HepG2 (cell line): Measurements from ENCODE around the gene CHST12. TPM values are rescaled to one million over a fixed set of nuclear protein-coding genes. Genes with fewer than 3 reads are reported as not detected.

Experiments used
- ATAC-seq: fragments of 200-7000 bp; cut with Tn5 transposase; 3 replicates; pipeline ENCODE4 v1.9.1; 2020; ENCODE audit warnings: mild to moderate bottlenecking, moderate library complexity
- BruUV-seq: library from RNA; stranded (reverse); fragments of 400-500 nt; replicated peaks from 2 replicates; lab custom pipeline; 2021; lab: Mats Ljungman, UMichigan
- CTCF ChIA-PET: fragments of 300-600 bp; formaldehyde crosslinking; extraction: SDS; loops from one replicate; lab custom pipeline; 2021; ENCODE audit warnings: low total read pairs, inconsistent platforms, low intra/inter-chr PET ratio; lab: Yijun Ruan, JAX
- POLR2A ChIA-PET: fragments of 350-600 bp; sonication (Branson Sonifier 250); formaldehyde crosslinking; loops from one replicate; lab custom pipeline; 2020; ENCODE audit warnings: antibody characterized with exemption, inconsistent platforms; lab: Yijun Ruan, JAX
- DNase-seq: peaks from one replicate; pipeline ENCODE4 v3.0.0-alpha.2; 2015; ENCODE audit warnings: low spot score
- FAIRE-seq: peaks from 3 replicates; lab custom pipeline; 2011; peaks lifted over from hg19 to GRCh38; lab: Jason Lieb, UNC
- H2AFZ ChIP-seq: one replicate; pipeline ENCODE4 v1.6.1; 2011; ENCODE audit warnings: low read length, inconsistent platforms
- H3K27ac ChIP-seq: fragments of 300-600 bp; 3 replicates; pipeline ENCODE4 v1.8.0; 2011; ENCODE audit warnings: mixed run types, mild to moderate bottlenecking, mixed read lengths, low read length, inconsistent platforms; ENCODE audit not compliant: insufficient read depth; ENCODE audit errors: extremely low read length
- H3K27me3 ChIP-seq, 2 experiments: fragments of 200-600 bp in 1 of 2; 2 replicates in 1 of 2; 3 replicates in 1 of 2; pipeline versions ENCODE4 v1.6.0 to v1.8.0; 2011; ENCODE audit warnings: low read length in 2 of 2, mild to moderate bottlenecking in 2 of 2, moderate library complexity in 2 of 2, inconsistent platforms in 1 of 2; ENCODE audit not compliant: insufficient read depth in 2 of 2, control insufficient read depth in 1 of 2
- H3K36me3 ChIP-seq, 2 experiments: fragments of 200-600 bp in 1 of 2; replicated peaks in 1 of 2; 2 replicates in 1 of 2; 3 replicates in 1 of 2; pipeline versions ENCODE4 v1.5.1 to v1.8.0; 2011; ENCODE audit warnings: low read length in 2 of 2, inconsistent platforms in 1 of 2; ENCODE audit not compliant: insufficient read depth in 2 of 2, control insufficient read depth in 1 of 2
- H3K4me1 ChIP-seq: 2 replicates; pipeline ENCODE4 v1.5.1; 2012; ENCODE audit warnings: low read length, inconsistent platforms; ENCODE audit not compliant: insufficient read depth
- H3K4me2 ChIP-seq: 2 replicates; pipeline ENCODE4 v1.6.0; 2011; ENCODE audit warnings: low read depth, low read length, inconsistent platforms
- H3K4me3 ChIP-seq, 3 experiments: fragments of 200-600 bp in 1 of 3; sonication (generic), shearing (Covaris generic) in 1 of 3; replicated peaks in 1 of 3; 2 replicates each; pipeline ENCODE4 v1.5.1; 2011 to 2016; ENCODE audit warnings: low read length in 3 of 3, inconsistent platforms in 2 of 3, low read depth in 2 of 3, mild to moderate bottlenecking in 2 of 3, control low read depth in 1 of 3, mixed read lengths in 1 of 3; ENCODE audit not compliant: insufficient read depth in 1 of 3
- H3K79me2 ChIP-seq: one replicate; pipeline ENCODE4 v1.6.1; 2011; ENCODE audit warnings: low read length, inconsistent platforms; ENCODE audit not compliant: insufficient read depth
- H3K9ac ChIP-seq: 2 replicates; pipeline ENCODE4 v1.6.0; 2011; ENCODE audit warnings: mild to moderate bottlenecking, low read depth, low read length, inconsistent platforms; ENCODE audit not compliant: insufficient read depth
- H3K9me3 ChIP-seq: 2 replicates; pipeline ENCODE4 v1.5.1; 2012; ENCODE audit warnings: mild to moderate bottlenecking, low read length
- H4K20me1 ChIP-seq: 2 replicates; pipeline ENCODE4 v1.6.0; 2011; ENCODE audit warnings: inconsistent platforms, mild to moderate bottlenecking, low read length, moderate library complexity; ENCODE audit not compliant: insufficient read depth
- BRCA1 ChIP-seq: sonication (generic); formaldehyde crosslinking; IDR thresholded peaks from 2 replicates; pipeline ENCODE4 v1.4.0; 2020; ENCODE audit warnings: missing genetic modification reagents
- BRF2 ChIP-seq: sonication (generic); formaldehyde crosslinking; IDR thresholded peaks from 2 replicates; pipeline ENCODE4 v1.8.1; 2022; ENCODE audit warnings: mild to moderate bottlenecking, missing genetic modification reagents
- CBFB ChIP-seq: sonication (generic); formaldehyde crosslinking; IDR thresholded peaks from 2 replicates; pipeline ENCODE4 v1.4.0; 2020; ENCODE audit warnings: missing genetic modification reagents
- HIVEP1 ChIP-seq: sonication (generic); formaldehyde crosslinking; IDR thresholded peaks from 2 replicates; pipeline ENCODE4 v1.4.0; 2020; ENCODE audit warnings: mild to moderate bottlenecking, missing genetic modification reagents
- MXD3 ChIP-seq: IDR thresholded peaks from 2 replicates; pipeline ENCODE4 v1.6.1; 2016; ENCODE audit warnings: mild to moderate bottlenecking, missing biosample characterization, missing genetic modification reagents
- PCBP1 ChIP-seq: fragments of 200-400 bp; formaldehyde crosslinking; IDR thresholded peaks from 2 replicates; pipeline ENCODE4 v1.6.1; 2017; ENCODE audit warnings: mild to moderate bottlenecking, low read depth, low read length, borderline replicate concordance
- SNAPC4 ChIP-seq: sonication (generic); formaldehyde crosslinking; IDR thresholded peaks from 2 replicates; pipeline ENCODE4 v1.4.0; 2020; ENCODE audit warnings: mild to moderate bottlenecking, missing genetic modification reagents
- TAF15 ChIP-seq: fragments of 200-400 bp; formaldehyde crosslinking; IDR thresholded peaks from one replicate; pipeline ENCODE4 v1.6.1; 2018; ENCODE audit warnings: mild to moderate bottlenecking, low read depth, low read length; ENCODE audit not compliant: poor library complexity, severe bottlenecking
- ZFY ChIP-seq: sonication (generic); formaldehyde crosslinking; IDR thresholded peaks from 2 replicates; pipeline ENCODE4 v1.4.0; 2020; ENCODE audit warnings: missing genetic modification reagents
- ZNF138 ChIP-seq: sonication (generic); formaldehyde crosslinking; IDR thresholded peaks from 2 replicates; pipeline ENCODE4 v1.5.0; 2020; ENCODE audit warnings: mild to moderate bottlenecking, low read depth, missing genetic modification reagents
- ZNF326 ChIP-seq: sonication (generic); formaldehyde crosslinking; IDR thresholded peaks from 2 replicates; pipeline ENCODE4 v1.4.0; 2020; ENCODE audit warnings: missing genetic modification reagents, borderline replicate concordance
- WGBS: methylation state at CpG from one replicate; pipeline ENCODE4 v1.1.6; 2017; ENCODE audit warnings: low lambda C conversion rate; 5-methylcytosine and 5-hydroxymethylcytosine counted together
- in situ Hi-C: cut with HindIII; loops from 2 replicates; pipeline ENCODE4 v1.10.0; 2017; ENCODE audit warnings: low pct_unique_long_range_greater_than_20kb; ENCODE audit not compliant: extremely low pct_ligation_motif_present
- intact Hi-C: fragments of 100-400 bp; cut with micrococcal nuclease; formaldehyde crosslinking; loops from one replicate; pipeline ENCODE4 v1.10.0; 2022; ENCODE audit not compliant: unreplicated experiment
- polyA plus RNA-seq, 8 experiments: library from polyadenylated mRNA; depleted of rRNA in 3 of 8; stranded (reverse) in 7 of 8; unstranded in 1 of 8; fragments of >200 nt; fragmentation: Illumina TruSeq in 4 of 8; extraction: Trizol in 4 of 8; gene quantifications; 2 replicates each; pipeline versions ENCODE4 v1.2.1 to v1.2.3, GENCODE V29; 2011 to 2016; ENCODE audit warnings: low read depth in 4 of 8, missing spikeins in 1 of 8, mixed read lengths in 1 of 8; ENCODE audit not compliant: insufficient read depth in 1 of 8
- total RNA-seq, 5 experiments: library from RNA; depleted of rRNA; stranded (reverse); fragments of >200 nt; fragmentation: Illumina TruSeq; extraction: Trizol; gene quantifications; 2 replicates each; pipeline ENCODE4 v1.2.3, GENCODE V29; 2016; ENCODE audit warnings: low read depth in 1 of 5

Gene CHST12
- total and polyA plus RNA-seq, 2 of the 13 experiments (the other 11 are each of a cell fraction or from before 2014, with no cell fraction given) = 6.4 to 15.8 TPM

- peak; percentile 59 for ATAC-seq
- DNase-seq = no peak
- ChIA-PET CTCF (interaction anchor here (1.6 kb wide), 1 partner anchor 27 kb away, joined by 5 read pairs; no protein-coding TSS in a partner anchor), POLR2A (interaction anchor here (0.6 to 2.7 kb wide), 8 partner anchors 9 to 293 kb away, joined by 3 to 23 read pairs (median 4); no protein-coding TSS in a partner anchor)
- Histone ChIP-seq H4K20me1 (peaks cover 8% of the 10 kb centered on the region; the same call in 1 of the 2 replicates), H3K4me3 (peak overlapping the region; percentile 80 to 96 (median 82)), H3K27ac (peak overlapping the region; percentile 58), H3K4me1 (peaks cover 52% of the 10 kb centered on the region), H3K79me2 (peaks cover 32% of the 10 kb centered on the region), H3K4me2 (peak overlapping the region; percentile 81), H2AFZ (no peak overlapping the region), H3K9me3 (no peaks in the 10 kb centered on the region), H3K27me3 (no peaks in the 10 kb centered on the region), H3K9ac (peak overlapping the region; percentile 84), H3K36me3 (no peaks in the 10 kb centered on the region)
- intact Hi-C loops = loop anchor here (1.0 kb wide), 1 partner anchor 27 kb away; no protein-coding TSS in a partner anchor
- WGBS = 2% methylated on average over 19 of the region's 71 CpGs
- BruUV-seq = no TSS peak
- no peak for FAIRE-seq
- in situ Hi-C loops = no loop called here
- TF ChIP-seq BRF2 (CRISPR knock-in tag) (no peak), ZNF138 (no peak), SNAPC4 (CRISPR knock-in tag) (0 out of 2 replicates have a peak, but pooled peaks have one; percentile 50), HIVEP1 (CRISPR knock-in tag) (peak; percentile 65; the same call in 1 of the 2 replicates), BRCA1 (CRISPR knock-in tag) (0 out of 2 replicates have a peak, but pooled peaks have one; percentile 14), CBFB (CRISPR knock-in tag) (no peak), TAF15 (peak; percentile 60), ZNF326 (no peak), PCBP1 (0 out of 2 replicates have a peak, but pooled peaks have one; percentile 10), ZFY (CRISPR knock-in tag) (peak; percentile 55; the same call in 1 of the 2 replicates), MXD3 (0 out of 2 replicates have a peak, but pooled peaks have one; percentile 34)
Observed at GRCh38 chr7:2403718-2404648, 572 bp downstream of the CHST12 start.
